CD4-positive, alpha-beta T cell treated with Interleukin-17A for 1 hour (primary cell): Measurements from ENCODE around the gene SPG11.

Experiments
- DNase-seq: peaks from one replicate; pipeline ENCODE4 v3.0.0-alpha.2; 2020

The SPG11 gene

GRCh38 chr15:44516436-44516835 lies 147.0 kb downstream of the SPG11 start:
- no peak for DNase-seq
